SK-N-SH treated with all-trans-retinoic acid at 6 μM for 48 hours (cell line): ENCODE data around the gene ADM.

Experiments used
- ATAC-seq: fragments of 200-7000 bp; cut with Tn5 transposase; 3 replicates; pipeline ENCODE4 v1.9.1; 2020; ENCODE audit warnings: mild to moderate bottlenecking, moderate library complexity
- ARNTL ChIP-seq: fragments of 450-650 bp; formaldehyde crosslinking; IDR thresholded peaks from 2 replicates; pipeline ENCODE4 v1.5.0; 2020; ENCODE audit warnings: low read depth, mild to moderate bottlenecking, moderate library complexity, borderline replicate concordance
- BACH2 ChIP-seq: fragments of 250-450 bp; sonication (Bioruptor Pico); IDR thresholded peaks from 2 replicates; pipeline ENCODE4 v1.9.0; 2021; ENCODE audit warnings: mild to moderate bottlenecking, borderline replicate concordance
- CSDC2 ChIP-seq: fragments of 250-450 bp; sonication (Bioruptor Pico); IDR thresholded peaks from 2 replicates; pipeline ENCODE4 v1.5.0; 2020; ENCODE audit warnings: mild to moderate bottlenecking, moderate library complexity
- ESRRG ChIP-seq: fragments of 250-450 bp; sonication (Bioruptor Pico); IDR thresholded peaks from 2 replicates; pipeline ENCODE4 v1.6.1; 2021; ENCODE audit warnings: mild to moderate bottlenecking
- GLIS3 ChIP-seq: fragments of 250-450 bp; sonication (Bioruptor Pico); IDR thresholded peaks from 2 replicates; pipeline ENCODE4 v1.5.0; 2020; ENCODE audit warnings: mild to moderate bottlenecking, moderate library complexity
- ISL1 ChIP-seq: fragments of 250-450 bp; sonication (Bioruptor Pico); IDR thresholded peaks from 2 replicates; pipeline ENCODE4 v2.1.2; 2022; ENCODE audit warnings: mild to moderate bottlenecking, moderate library complexity
- PATZ1 ChIP-seq: fragments of 250-450 bp; sonication (Bioruptor Pico); IDR thresholded peaks from 2 replicates; pipeline ENCODE4 v1.8.0; 2020; ENCODE audit warnings: mild to moderate bottlenecking, moderate library complexity, borderline replicate concordance
- RARB ChIP-seq: fragments of 250-450 bp; sonication (Bioruptor Pico); IDR thresholded peaks from 2 replicates; pipeline ENCODE4 v1.8.0; 2021; ENCODE audit warnings: mild to moderate bottlenecking, moderate library complexity
- SNAI2 ChIP-seq: fragments of 250-450 bp; sonication (Bioruptor Pico); IDR thresholded peaks from 2 replicates; pipeline ENCODE4 v1.5.0; 2020; ENCODE audit warnings: mild to moderate bottlenecking, moderate library complexity
- TCF4 ChIP-seq: fragments of 250-450 bp; sonication (Bioruptor Pico); IDR thresholded peaks from 2 replicates; pipeline ENCODE4 v1.8.0; 2021; ENCODE audit warnings: mild to moderate bottlenecking, moderate library complexity, borderline replicate concordance
- TOX ChIP-seq: fragments of 250-450 bp; sonication (Bioruptor Pico); IDR thresholded peaks from 2 replicates; pipeline ENCODE4 v1.8.0; 2021; ENCODE audit warnings: mild to moderate bottlenecking, moderate library complexity, borderline replicate concordance
- TSHZ2 ChIP-seq: fragments of 250-450 bp; sonication (Bioruptor Pico); IDR thresholded peaks from 2 replicates; pipeline ENCODE4 v1.5.0; 2020; ENCODE audit warnings: mild to moderate bottlenecking, moderate library complexity
- ZC3H10 ChIP-seq: fragments of 250-450 bp; sonication (Bioruptor Pico); IDR thresholded peaks from 2 replicates; pipeline ENCODE4 v1.5.1; 2021; ENCODE audit warnings: mild to moderate bottlenecking, moderate library complexity
- ZFP3 ChIP-seq: fragments of 250-450 bp; sonication (Bioruptor Pico); IDR thresholded peaks from 2 replicates; pipeline ENCODE4 v1.5.0; 2020; ENCODE audit warnings: mild to moderate bottlenecking, moderate library complexity
- ZFP30 ChIP-seq: fragments of 450-650 bp; formaldehyde crosslinking; IDR thresholded peaks from 2 replicates; pipeline ENCODE4 v1.5.0; 2022; ENCODE audit warnings: mild to moderate bottlenecking, moderate library complexity
- ZNF565 ChIP-seq: fragments of 450-650 bp; formaldehyde crosslinking; conservative IDR thresholded peaks from 2 replicates; pipeline ENCODE4 v1.5.0; 2020; ENCODE audit warnings: low read depth, mild to moderate bottlenecking, moderate library complexity
- ZNF8 ChIP-seq: fragments of 450-650 bp; formaldehyde crosslinking; IDR thresholded peaks from 2 replicates; pipeline ENCODE4 v1.5.0; 2020; ENCODE audit warnings: mild to moderate bottlenecking, moderate library complexity
- TF ChIP-seq, protein P1 (sequence below): fragments of 250-450 bp; sonication (Bioruptor Pico); IDR thresholded peaks from 2 replicates; pipeline ENCODE4 v1.5.1; 2021; ENCODE audit warnings: mild to moderate bottlenecking, moderate library complexity
- TF ChIP-seq, protein P2 (sequence below): fragments of 250-450 bp; sonication (Bioruptor Pico); IDR thresholded peaks from 2 replicates; pipeline ENCODE4 v1.5.1; 2020; ENCODE audit warnings: low read depth, mild to moderate bottlenecking, moderate library complexity
- TF ChIP-seq, protein P3 (sequence below): fragments of 250-450 bp; sonication (Bioruptor Pico); IDR thresholded peaks from 2 replicates; pipeline ENCODE4 v1.8.0; 2021; ENCODE audit warnings: low read depth, mild to moderate bottlenecking, moderate library complexity, borderline replicate concordance

ADM gene

DNA sequence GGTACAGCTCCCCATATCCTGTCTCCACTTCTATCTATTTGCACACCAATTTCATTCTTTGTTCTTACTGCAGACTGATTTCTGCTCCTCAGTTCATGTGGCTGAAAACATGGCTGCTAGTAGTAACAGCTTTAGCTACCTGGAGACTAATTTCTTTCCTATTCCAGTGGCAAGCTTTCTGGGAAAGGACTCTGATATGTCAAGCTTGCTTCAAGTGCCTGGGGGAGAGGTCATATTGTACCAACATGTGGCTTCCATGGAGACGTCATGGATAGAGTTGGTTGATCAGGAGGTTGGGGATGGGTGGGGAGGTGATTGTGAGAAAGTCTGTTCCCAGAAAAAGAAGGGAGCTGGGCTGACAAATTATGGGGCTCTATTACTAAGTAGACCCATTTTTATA lies 44.9 kb downstream of the ADM start:
- no peak for ATAC-seq
- TF ChIP-seq ZC3H10 (CRISPR knock-in tag): no peak
- TF ChIP-seq BACH2 (CRISPR knock-in tag): no peak
- TF ChIP-seq, protein P1, sequence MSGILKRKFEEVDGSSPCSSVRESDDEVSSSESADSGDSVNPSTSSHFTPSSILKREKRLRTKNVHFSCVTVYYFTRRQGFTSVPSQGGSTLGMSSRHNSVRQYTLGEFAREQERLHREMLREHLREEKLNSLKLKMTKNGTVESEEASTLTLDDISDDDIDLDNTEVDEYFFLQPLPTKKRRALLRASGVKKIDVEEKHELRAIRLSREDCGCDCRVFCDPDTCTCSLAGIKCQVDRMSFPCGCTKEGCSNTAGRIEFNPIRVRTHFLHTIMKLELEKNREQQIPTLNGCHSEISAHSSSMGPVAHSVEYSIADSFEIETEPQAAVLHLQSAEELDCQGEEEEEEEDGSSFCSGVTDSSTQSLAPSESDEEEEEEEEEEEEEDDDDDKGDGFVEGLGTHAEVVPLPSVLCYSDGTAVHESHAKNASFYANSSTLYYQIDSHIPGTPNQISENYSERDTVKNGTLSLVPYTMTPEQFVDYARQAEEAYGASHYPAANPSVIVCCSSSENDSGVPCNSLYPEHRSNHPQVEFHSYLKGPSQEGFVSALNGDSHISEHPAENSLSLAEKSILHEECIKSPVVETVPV (CRISPR knock-in tag): no peak
- TF ChIP-seq TOX (CRISPR knock-in tag): no peak
- no peak for TF ChIP-seq PATZ1
- TF ChIP-seq ZFP30 (CRISPR knock-in tag): no peak
- TF ChIP-seq ZNF565 (CRISPR knock-in tag): no peak
- no peak for TF ChIP-seq ARNTL (CRISPR knock-in tag)
- no peak for TF ChIP-seq TCF4 (CRISPR knock-in tag)
- no peak for TF ChIP-seq SNAI2
- TF ChIP-seq, protein P2, sequence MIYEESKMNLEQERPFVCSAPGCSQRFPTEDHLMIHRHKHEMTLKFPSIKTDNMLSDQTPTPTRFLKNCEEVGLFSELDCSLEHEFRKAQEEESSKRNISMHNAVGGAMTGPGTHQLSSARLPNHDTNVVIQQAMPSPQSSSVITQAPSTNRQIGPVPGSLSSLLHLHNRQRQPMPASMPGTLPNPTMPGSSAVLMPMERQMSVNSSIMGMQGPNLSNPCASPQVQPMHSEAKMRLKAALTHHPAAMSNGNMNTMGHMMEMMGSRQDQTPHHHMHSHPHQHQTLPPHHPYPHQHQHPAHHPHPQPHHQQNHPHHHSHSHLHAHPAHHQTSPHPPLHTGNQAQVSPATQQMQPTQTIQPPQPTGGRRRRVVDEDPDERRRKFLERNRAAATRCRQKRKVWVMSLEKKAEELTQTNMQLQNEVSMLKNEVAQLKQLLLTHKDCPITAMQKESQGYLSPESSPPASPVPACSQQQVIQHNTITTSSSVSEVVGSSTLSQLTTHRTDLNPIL (CRISPR knock-in tag): no peak
- no peak for TF ChIP-seq CSDC2 (CRISPR knock-in tag)
- TF ChIP-seq ZFP3: no peak
- TF ChIP-seq ESRRG (CRISPR knock-in tag): no peak
- TF ChIP-seq ZNF8 (CRISPR knock-in tag): no peak
- TF ChIP-seq TSHZ2 (CRISPR knock-in tag): no peak
- no peak for TF ChIP-seq RARB (CRISPR knock-in tag)

DNA sequence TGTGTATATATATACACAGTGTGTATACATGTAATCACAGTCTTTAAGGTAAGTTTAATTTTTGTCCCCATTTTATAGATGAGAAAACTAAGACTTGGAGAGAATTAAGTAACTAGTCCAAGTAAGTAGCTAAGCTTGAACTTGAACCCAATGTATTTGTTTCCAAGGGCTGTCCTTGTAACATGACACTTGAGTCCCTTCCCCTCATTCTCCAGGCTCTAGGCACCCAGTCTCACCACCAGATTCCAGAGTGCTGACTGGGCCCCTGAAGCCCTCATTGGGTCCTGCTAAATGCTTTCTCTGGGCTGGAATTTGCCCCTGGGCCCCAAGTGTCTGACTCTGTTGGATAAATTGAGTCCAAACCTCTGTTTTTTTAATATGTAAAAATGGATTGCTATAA lies 45.5 kb downstream of the ADM start:
- peak; percentile 65; the same call in 2 of the 3 replicates for ATAC-seq

DNA sequence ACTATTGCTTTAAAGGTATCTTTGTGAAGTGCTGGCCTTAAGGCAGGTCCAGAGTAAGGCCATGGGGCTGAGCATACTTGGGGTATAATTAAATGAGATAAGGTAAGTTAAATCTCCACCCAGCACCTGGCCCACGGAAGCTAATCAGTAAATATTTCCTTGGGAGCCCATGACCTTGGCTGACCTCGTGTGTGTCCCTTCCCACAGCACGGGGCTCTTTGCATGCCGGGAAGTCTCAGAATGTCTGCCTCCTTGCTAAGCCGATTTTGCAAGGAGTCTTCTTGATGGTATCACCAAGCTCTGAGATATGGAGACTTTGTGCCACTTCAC lies 46.5 kb downstream of the ADM start:
- no peak for TF ChIP-seq ESRRG (CRISPR knock-in tag)
- TF ChIP-seq ZFP3: 0 out of 2 replicates have a peak, but pooled peaks have one; percentile 66
- TF ChIP-seq, all 23 proteins: peak for 1
- ATAC-seq: no peak; the same call in 2 of the 3 replicates

More for the DNA sequence above, 45.5 kb downstream of the ADM start:
- no peak for TF ChIP-seq ZFP3
- TF ChIP-seq TOX (CRISPR knock-in tag): no peak

DNA sequence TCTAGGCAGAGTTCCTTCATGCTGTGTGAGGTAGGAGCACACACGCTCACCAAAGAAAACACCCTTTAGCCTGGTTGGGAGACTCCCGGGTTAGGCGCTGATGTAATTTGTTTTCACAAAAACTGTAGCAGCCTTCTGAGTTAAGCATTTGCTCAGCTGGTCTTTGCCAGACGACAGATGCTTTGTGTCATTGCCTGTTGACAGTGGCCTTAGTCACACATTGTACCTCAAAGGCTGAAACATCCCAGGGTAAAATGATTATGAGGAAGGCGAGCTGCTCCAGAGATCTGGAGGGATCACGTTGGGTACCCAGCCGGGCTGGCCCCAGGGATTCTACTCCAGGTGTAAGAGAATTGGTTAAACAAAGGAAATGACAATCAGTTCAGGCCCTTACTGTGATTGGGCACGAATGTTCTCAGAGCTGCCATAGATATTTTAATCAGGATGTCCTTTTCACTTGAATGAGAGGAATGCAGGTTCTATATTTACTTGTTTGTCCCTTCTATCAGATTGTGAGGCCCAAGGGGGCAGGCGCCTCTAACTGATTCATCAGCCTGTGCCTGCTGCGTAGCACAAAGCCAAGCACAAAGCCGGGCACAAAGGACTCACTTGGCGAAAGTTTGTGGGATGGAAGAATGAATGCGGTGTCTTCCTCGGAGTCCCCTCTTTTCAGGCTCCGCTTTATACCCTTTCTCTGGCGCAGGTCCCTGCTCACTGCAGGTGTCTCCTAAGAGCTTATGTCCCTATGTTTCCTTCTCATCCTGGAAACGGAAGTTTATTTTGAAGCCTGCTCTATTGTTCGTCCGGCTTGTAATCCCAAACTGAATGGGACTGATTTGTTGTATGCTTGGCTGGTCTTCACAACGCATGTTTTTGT lies 47.1 kb downstream of the ADM start:
- ATAC-seq: peak; percentile 77
- TF ChIP-seq, protein P3, sequence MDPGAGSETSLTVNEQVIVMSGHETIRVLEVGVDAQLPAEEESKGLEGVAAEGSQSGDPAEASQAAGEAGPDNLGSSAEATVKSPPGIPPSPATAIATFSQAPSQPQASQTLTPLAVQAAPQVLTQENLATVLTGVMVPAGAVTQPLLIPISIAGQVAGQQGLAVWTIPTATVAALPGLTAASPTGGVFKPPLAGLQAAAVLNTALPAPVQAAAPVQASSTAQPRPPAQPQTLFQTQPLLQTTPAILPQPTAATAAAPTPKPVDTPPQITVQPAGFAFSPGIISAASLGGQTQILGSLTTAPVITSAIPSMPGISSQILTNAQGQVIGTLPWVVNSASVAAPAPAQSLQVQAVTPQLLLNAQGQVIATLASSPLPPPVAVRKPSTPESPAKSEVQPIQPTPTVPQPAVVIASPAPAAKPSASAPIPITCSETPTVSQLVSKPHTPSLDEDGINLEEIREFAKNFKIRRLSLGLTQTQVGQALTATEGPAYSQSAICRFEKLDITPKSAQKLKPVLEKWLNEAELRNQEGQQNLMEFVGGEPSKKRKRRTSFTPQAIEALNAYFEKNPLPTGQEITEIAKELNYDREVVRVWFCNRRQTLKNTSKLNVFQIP (CRISPR knock-in tag): no peak
- TF ChIP-seq, protein P2 (CRISPR knock-in tag): peak; percentile 65
- TF ChIP-seq ESRRG (CRISPR knock-in tag): no peak
- 0 out of 2 replicates have a peak, but pooled peaks have one; percentile 59 for TF ChIP-seq SNAI2
- peak; percentile 78; the same call in 1 of the 2 replicates for TF ChIP-seq TCF4 (CRISPR knock-in tag)
- TF ChIP-seq GLIS3 (CRISPR knock-in tag): no peak
- TF ChIP-seq ZFP30 (CRISPR knock-in tag): no peak
- peak; percentile 54; the same call in 1 of the 2 replicates for TF ChIP-seq ISL1 (CRISPR knock-in tag)
- TF ChIP-seq, protein P1 (CRISPR knock-in tag): no peak
- TF ChIP-seq BACH2 (CRISPR knock-in tag): no peak
